Measurements from ENCODE around the gene SURF2. TPM values are rescaled to one million over a fixed set of nuclear protein-coding genes. Genes with fewer than 3 reads are reported as not detected.
A peak's percentile ranks its signal among the peaks of the same experiment; 100 is the strongest.

SURF2 gene
- total RNA-seq, 1 experiment from 2014 or later: 27.8 TPM

GRCh38 chr9:133333566-133333965 is 22.8 kb upstream of the SURF2 start:
- RAD21 ChIA-PET (ENCODE audit: low non-redundant PET in 1 of 2, low total read pairs in 2 of 2, uncharacterized antibody in 2 of 2, unreplicated experiment in 2 of 2): no interaction called here
- Histone ChIP-seq H3K4me3 (replicated peaks in 1 of 2; ENCODE audit: low read depth in 1 of 2, low read length in 2 of 2) (no peak overlapping the region), H3K4me2 (ENCODE audit: low read length) (no peak overlapping the region), H3K9ac (ENCODE audit: low read length) (no peak overlapping the region), H3K27me3 (ENCODE audit: insufficient read depth, low read length) (no peaks in the 10 kb centered on the region), H3K79me2 (ENCODE audit: insufficient read depth, low read length) (peaks cover 44% of the 10 kb centered on the region), H4K20me1 (ENCODE audit: insufficient read depth) (no peaks in the 10 kb centered on the region; the same call in 1 of the 2 replicates), H3K36me3 (ENCODE audit: control insufficient read depth in 1 of 2, insufficient read depth in 2 of 2, low read length in 2 of 2) (peaks cover 34 to 42% of the 10 kb centered on the region in 2 experiments; a peak in 3 of 4 replicates), H3K9me3 (ENCODE audit: control insufficient read depth in 1 of 2, insufficient read depth in 1 of 2, low read depth in 1 of 2, low read length in 2 of 2) (no peaks in the 10 kb centered on the region), H3K27ac (ENCODE audit: low read depth, low read length) (peak overlapping the region; percentile 21; the same call in 1 of the 2 replicates), H2AFZ (ENCODE audit: low read depth, low read length, poor library complexity, severe bottlenecking) (no peak overlapping the region), H3K9me2 (ENCODE audit: insufficient read depth) (no peaks in the 10 kb centered on the region), H3K4me1 (ENCODE audit: control insufficient read depth in 1 of 2, insufficient read depth in 2 of 2, low read length in 2 of 2) (peaks cover 12 to 32% of the 10 kb centered on the region in 2 experiments)
- TF ChIP-seq ZNF274 (IDR thresholded peaks at IDR 0.05; ENCODE audit: low read depth, low read length): no peak
- TF ChIP-seq CTCF (IDR thresholded peaks at IDR 0.05 in 2 of 3, conservative IDR thresholded peaks at IDR 0.05 in 1 of 3; ENCODE audit: borderline replicate concordance in 1 of 3, insufficient read depth in 1 of 3, low read depth in 2 of 3, low read length in 2 of 3): peak in 2 of 3 experiments; percentile 18 to 33; a peak in 2 of 6 replicates
- BruUV-seq (replicated peaks): no TSS peak
- intact Hi-C loops (cut with micrococcal nuclease): no loop called here
- CTCF ChIA-PET: interaction anchor here (2.1 kb wide), 1 partner anchor 148 kb away, joined by 7 read pairs; no protein-coding TSS in a partner anchor
- DNase-seq (ENCODE audit: low read depth, low spot score): no peak
- ATAC-seq: no peak
- POLR2A ChIA-PET: no interaction called here

- no peak for ATAC-seq
- Histone ChIP-seq H3K36me3 (ENCODE audit: control insufficient read depth in 1 of 2, insufficient read depth in 2 of 2, low read length in 2 of 2) (peaks cover 34 to 42% of the 10 kb centered on the region in 2 experiments; a peak in 3 of 4 replicates), H3K4me2 (ENCODE audit: low read length) (peak overlapping the region; percentile 99), H3K4me1 (ENCODE audit: control insufficient read depth in 1 of 2, insufficient read depth in 2 of 2, low read length in 2 of 2) (peaks cover 12 to 32% of the 10 kb centered on the region in 2 experiments), H3K9me2 (ENCODE audit: insufficient read depth) (no peaks in the 10 kb centered on the region), H3K27me3 (ENCODE audit: insufficient read depth, low read length) (no peaks in the 10 kb centered on the region), H3K79me2 (ENCODE audit: insufficient read depth, low read length) (peaks cover 44% of the 10 kb centered on the region), H4K20me1 (ENCODE audit: insufficient read depth) (no peaks in the 10 kb centered on the region; the same call in 1 of the 2 replicates), H2AFZ (ENCODE audit: low read depth, low read length, poor library complexity, severe bottlenecking) (no peak overlapping the region), H3K9ac (ENCODE audit: low read length) (0 out of 2 replicates have a peak overlapping the region, but pooled peaks have one; percentile 97), H3K4me3 (replicated peaks in 1 of 2; ENCODE audit: low read depth in 1 of 2, low read length in 2 of 2) (peak overlapping the region; percentile 91 to 99; a peak in 3 of 4 replicates), H3K9me3 (ENCODE audit: control insufficient read depth in 1 of 2, insufficient read depth in 1 of 2, low read depth in 1 of 2, low read length in 2 of 2) (no peaks in the 10 kb centered on the region), H3K27ac (ENCODE audit: low read depth, low read length) (peak overlapping the region; percentile 21; the same call in 1 of the 2 replicates)
- intact Hi-C loops (cut with micrococcal nuclease): no loop called here
- ChIA-PET POLR2A (no interaction called here), CTCF (interaction anchor here (1.7 kb wide), 1 partner anchor 148 kb away, joined by 5 read pairs; no protein-coding TSS in a partner anchor), RAD21 (ENCODE audit: low non-redundant PET in 1 of 2, low total read pairs in 2 of 2, uncharacterized antibody in 2 of 2, unreplicated experiment in 2 of 2) (no interaction called here)
- DNase-seq (ENCODE audit: low read depth, low spot score): no peak
- no TSS peak for BruUV-seq (replicated peaks)
- TF ChIP-seq POLR2AphosphoS5 (IDR thresholded peaks at IDR 0.05; ENCODE audit: low read depth, low read length) (no peak), ATF3 (IDR thresholded peaks at IDR 0.05) (no peak), SRF (IDR thresholded peaks at IDR 0.05; ENCODE audit: low read depth) (no peak), EGR1 (IDR thresholded peaks at IDR 0.05; ENCODE audit: low read depth) (no peak), FOSL1 (IDR thresholded peaks at IDR 0.05; ENCODE audit: low read depth) (no peak), SIN3A (IDR thresholded peaks at IDR 0.05; ENCODE audit: low read depth) (no peak), JUND (IDR thresholded peaks at IDR 0.05) (no peak), REST (IDR thresholded peaks at IDR 0.05; ENCODE audit: low read depth) (no peak), CEBPB (IDR thresholded peaks at IDR 0.05; ENCODE audit: low read depth) (no peak)
These were observed 22.2 kb upstream of the SURF2 start for GRCh38 chr9:133334161-133334560.
